PC-9 (cell line): ENCODE results near the gene HNRNPAB. TPM values are rescaled to one million over a fixed set of nuclear protein-coding genes. Genes with fewer than 3 reads are reported as not detected.

ENCODE experiments used
- BruUV-seq: library from RNA; stranded (reverse); fragments of 400-500 nt; replicated peaks from 2 replicates; lab custom pipeline; 2021; lab: Mats Ljungman, UMichigan
- CTCF ChIA-PET: fragments of 300-600 bp; sonication (Branson Sonifier 250); formaldehyde crosslinking; loops from one replicate; lab custom pipeline; 2022; ENCODE audit warnings: antibody characterized with exemption; lab: Charles Lee
- POLR2A ChIA-PET: fragments of 300-600 bp; sonication (Branson Sonifier 250); formaldehyde crosslinking; loops from one replicate; lab custom pipeline; 2022; ENCODE audit warnings: antibody characterized with exemption; ENCODE audit not compliant: unreplicated experiment; lab: Charles Lee
- DNase-seq, 2 experiments: peaks; one replicate each; pipeline versions ENCODE4 v3.0.0 to v3.0.0-alpha.2; 2015 to 2022; ENCODE audit warnings: mixed read lengths in 1 of 2
- H2AFZ ChIP-seq: fragments of 200-600 bp; sonication (generic); 2 replicates; pipeline ENCODE4 v1.8.1; 2017; ENCODE audit warnings: antibody characterized with exemption
- H3F3A ChIP-seq: fragments of 200-600 bp; sonication (generic); 2 replicates; pipeline ENCODE4 v1.8.1; 2017; ENCODE audit warnings: antibody characterized with exemption, mild to moderate bottlenecking, low read depth; ENCODE audit not compliant: insufficient read depth
- H3K27ac ChIP-seq: fragments of 200-600 bp; sonication (generic); 2 replicates; pipeline ENCODE4 v1.6.1; 2016; ENCODE audit warnings: mixed run types
- H3K27me3 ChIP-seq: fragments of 200-600 bp; sonication (generic); 2 replicates; pipeline ENCODE4 v1.6.1; 2016; ENCODE audit warnings: low read depth, mixed run types; ENCODE audit not compliant: insufficient read depth
- H3K36me3 ChIP-seq: fragments of 200-600 bp; sonication (generic); 2 replicates; pipeline ENCODE4 v1.6.1; 2016; ENCODE audit warnings: low read depth, mixed run types
- H3K4me1 ChIP-seq: fragments of 200-600 bp; sonication (generic); replicated peaks from 2 replicates; pipeline ENCODE4 v1.6.1; 2016; ENCODE audit warnings: mixed run types; ENCODE audit not compliant: insufficient read depth
- H3K4me2 ChIP-seq: fragments of 200-600 bp; sonication (generic); 2 replicates; pipeline ENCODE4 v1.6.1; 2017; ENCODE audit warnings: mixed run types
- H3K4me3 ChIP-seq: fragments of 200-600 bp; sonication (generic); 2 replicates; pipeline ENCODE4 v1.6.1; 2016; ENCODE audit warnings: mixed run types
- H3K79me2 ChIP-seq: fragments of 200-600 bp; sonication (generic); 2 replicates; pipeline ENCODE4 v1.6.1; 2017; ENCODE audit warnings: low read depth, mixed run types
- H3K9me2 ChIP-seq: fragments of 200-600 bp; sonication (generic); 2 replicates; pipeline ENCODE4 v1.8.1; 2017; ENCODE audit warnings: mild to moderate bottlenecking; ENCODE audit not compliant: insufficient read depth
- H3K9me3 ChIP-seq: fragments of 200-600 bp; sonication (generic); 2 replicates; pipeline ENCODE4 v1.8.1; 2016; ENCODE audit warnings: low read depth; ENCODE audit not compliant: insufficient read depth
- H4K20me1 ChIP-seq: fragments of 200-600 bp; sonication (generic); 2 replicates; pipeline ENCODE4 v1.8.1; 2017; ENCODE audit not compliant: insufficient read depth
- EZH2 ChIP-seq: fragments of 200-600 bp; sonication (generic); IDR thresholded peaks from 2 replicates; pipeline ENCODE4 v1.8.0; 2017; ENCODE audit warnings: antibody characterized with exemption, low read depth
- intact Hi-C: fragments of 100-400 bp; cut with micrococcal nuclease; formaldehyde crosslinking; loops from one replicate; pipeline ENCODE4 v1.10.0; 2022; ENCODE audit not compliant: unreplicated experiment
- total RNA-seq: library from RNA; stranded (reverse); gene quantifications from 2 replicates; pipeline ENCODE4 v1.2.3, GENCODE V29; 2021
- TF ChIP-seq, protein P1 (sequence below): fragments of 200-600 bp; sonication (generic); conservative IDR thresholded peaks from 2 replicates; pipeline ENCODE4 v1.6.1; 2017; ENCODE audit warnings: mixed run types, antibody characterized with exemption, mild to moderate bottlenecking, moderate library complexity

Gene HNRNPAB
- total RNA-seq, 1 experiment from 2014 or later: 193 TPM

DNA sequence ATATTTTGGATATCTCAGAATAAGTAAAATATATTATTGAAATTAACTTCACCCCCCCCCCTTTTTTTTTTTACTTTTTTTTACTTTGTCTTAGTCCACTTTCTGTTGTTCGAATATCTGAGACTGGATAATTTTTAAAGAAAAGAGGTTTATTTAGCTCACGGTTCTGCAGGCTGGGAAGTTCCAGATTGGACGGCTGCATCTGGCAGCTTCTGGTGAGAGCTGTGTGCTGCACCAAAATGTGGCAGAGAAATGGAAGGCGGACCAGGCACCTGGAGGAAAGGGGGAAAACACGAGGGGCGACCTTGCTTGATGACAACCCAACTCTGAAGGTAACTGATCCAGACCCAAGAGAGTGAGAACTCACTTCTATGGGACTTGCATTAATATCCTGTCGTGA lies 11.5 kb upstream of the HNRNPAB start:
- Histone ChIP-seq H2AFZ (no peak overlapping the region), H3F3A (peaks cover 8% of the 10 kb centered on the region; the same call in 1 of the 2 replicates), H3K4me2 (no peak overlapping the region), H3K9me3 (no peaks in the 10 kb centered on the region), H3K27me3 (peaks cover 17% of the 10 kb centered on the region), H4K20me1 (no peaks in the 10 kb centered on the region), H3K4me3 (no peak overlapping the region), H3K27ac (no peak overlapping the region), H3K36me3 (no peaks in the 10 kb centered on the region), H3K4me1 (peaks cover 6% of the 10 kb centered on the region; the same call in 1 of the 2 replicates), H3K79me2 (no peaks in the 10 kb centered on the region), H3K9me2 (no peaks in the 10 kb centered on the region)
- no peak for DNase-seq
- intact Hi-C loops: no loop called here
- ChIA-PET CTCF (no interaction called here), POLR2A (no interaction called here)
- no TSS peak for BruUV-seq
- no peak for TF ChIP-seq EZH2
- TF ChIP-seq, protein P1, sequence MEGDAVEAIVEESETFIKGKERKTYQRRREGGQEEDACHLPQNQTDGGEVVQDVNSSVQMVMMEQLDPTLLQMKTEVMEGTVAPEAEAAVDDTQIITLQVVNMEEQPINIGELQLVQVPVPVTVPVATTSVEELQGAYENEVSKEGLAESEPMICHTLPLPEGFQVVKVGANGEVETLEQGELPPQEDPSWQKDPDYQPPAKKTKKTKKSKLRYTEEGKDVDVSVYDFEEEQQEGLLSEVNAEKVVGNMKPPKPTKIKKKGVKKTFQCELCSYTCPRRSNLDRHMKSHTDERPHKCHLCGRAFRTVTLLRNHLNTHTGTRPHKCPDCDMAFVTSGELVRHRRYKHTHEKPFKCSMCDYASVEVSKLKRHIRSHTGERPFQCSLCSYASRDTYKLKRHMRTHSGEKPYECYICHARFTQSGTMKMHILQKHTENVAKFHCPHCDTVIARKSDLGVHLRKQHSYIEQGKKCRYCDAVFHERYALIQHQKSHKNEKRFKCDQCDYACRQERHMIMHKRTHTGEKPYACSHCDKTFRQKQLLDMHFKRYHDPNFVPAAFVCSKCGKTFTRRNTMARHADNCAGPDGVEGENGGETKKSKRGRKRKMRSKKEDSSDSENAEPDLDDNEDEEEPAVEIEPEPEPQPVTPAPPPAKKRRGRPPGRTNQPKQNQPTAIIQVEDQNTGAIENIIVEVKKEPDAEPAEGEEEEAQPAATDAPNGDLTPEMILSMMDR: no peak

DNA sequence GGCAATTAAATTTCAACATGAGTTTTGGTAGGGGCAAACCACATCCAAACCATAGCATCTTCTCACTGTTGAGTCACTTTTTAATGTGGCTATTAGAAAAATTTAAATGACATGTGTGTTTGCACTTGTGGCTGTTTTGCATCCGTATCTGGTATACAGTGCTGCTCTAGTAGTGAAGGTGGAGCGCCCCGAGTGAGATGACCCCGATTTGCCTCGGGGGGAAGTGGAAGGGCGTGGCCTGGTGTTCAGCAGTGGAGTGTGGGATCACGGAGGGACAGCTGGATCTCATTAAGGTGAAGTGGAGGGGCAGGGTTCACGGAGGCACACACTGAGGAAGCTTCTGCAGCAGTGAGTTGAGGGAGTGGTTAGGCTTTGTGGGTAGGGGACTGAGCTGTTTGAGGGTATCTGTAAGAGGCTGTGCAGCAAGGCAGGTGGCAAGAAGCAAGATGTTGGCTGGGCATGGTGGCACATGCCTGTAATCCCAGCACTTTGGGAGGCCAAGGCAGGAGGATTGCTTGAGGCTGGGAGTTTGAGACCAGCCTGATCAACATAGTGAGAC lies 11.0 kb upstream of the HNRNPAB start:
- Histone ChIP-seq H3K27me3 (peaks cover 17% of the 10 kb centered on the region), H3K4me1 (peaks cover 6% of the 10 kb centered on the region; the same call in 1 of the 2 replicates)
- intact Hi-C loops: no loop called here

DNA sequence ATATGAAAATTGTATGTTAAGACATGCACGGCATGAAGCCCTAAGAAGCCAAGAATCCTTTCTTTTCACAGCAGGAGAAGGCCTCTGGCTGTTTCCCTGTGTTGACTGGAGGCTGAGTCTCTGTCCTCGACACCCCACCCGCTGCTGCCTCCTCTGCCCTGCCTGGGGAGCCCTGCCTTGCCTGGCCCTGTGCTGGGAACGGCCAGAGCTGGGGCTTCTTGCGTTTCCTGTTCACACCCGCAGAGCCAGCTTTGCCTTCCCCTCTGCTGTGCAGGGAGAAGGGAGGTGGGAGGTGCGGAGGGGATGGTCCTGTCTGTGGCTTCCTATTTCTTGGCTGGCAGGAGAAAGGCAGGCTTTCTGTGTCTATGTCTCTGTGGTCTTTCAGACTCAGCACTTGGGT lies 10.3 kb upstream of the HNRNPAB start:
- no peak overlapping the region for H3K4me3 ChIP-seq
- H3K79me2 ChIP-seq: no peaks in the 10 kb centered on the region
- H3K4me2 ChIP-seq: no peak overlapping the region
- H3K9me2 ChIP-seq: no peaks in the 10 kb centered on the region
- no peaks in the 10 kb centered on the region for H3K36me3 ChIP-seq
- TF ChIP-seq, protein P1: no peak
- TF ChIP-seq EZH2: no peak
- no peaks in the 10 kb centered on the region for H4K20me1 ChIP-seq
- no TSS peak for BruUV-seq
- no peak overlapping the region for H3K27ac ChIP-seq
- no peak overlapping the region for H2AFZ ChIP-seq
- H3K27me3 ChIP-seq: peaks cover 17% of the 10 kb centered on the region
- CTCF ChIA-PET: no interaction called here
- intact Hi-C loops: no loop called here
- peaks cover 6% of the 10 kb centered on the region; the same call in 1 of the 2 replicates for H3K4me1 ChIP-seq
- peaks cover 8% of the 10 kb centered on the region; the same call in 1 of the 2 replicates for H3F3A ChIP-seq
- no peak for DNase-seq
- POLR2A ChIA-PET: no interaction called here
- H3K9me3 ChIP-seq: no peaks in the 10 kb centered on the region

More for the DNA sequence above, 11.0 kb upstream of the HNRNPAB start:
- no peaks in the 10 kb centered on the region for H3K9me3 ChIP-seq
- no peak overlapping the region for H2AFZ ChIP-seq
- H3K9me2 ChIP-seq: no peaks in the 10 kb centered on the region
- TF ChIP-seq, protein P1: no peak
- no peak for TF ChIP-seq EZH2
- H3K4me2 ChIP-seq: no peak overlapping the region
- no peak overlapping the region for H3K27ac ChIP-seq
- DNase-seq: no peak
- no peaks in the 10 kb centered on the region for H3K79me2 ChIP-seq
- no peak overlapping the region for H3K4me3 ChIP-seq
- no peaks in the 10 kb centered on the region for H3K36me3 ChIP-seq
- ChIA-PET CTCF (no interaction called here), POLR2A (no interaction called here)
- no peaks in the 10 kb centered on the region for H4K20me1 ChIP-seq
- no TSS peak for BruUV-seq
- H3F3A ChIP-seq: peaks cover 8% of the 10 kb centered on the region; the same call in 1 of the 2 replicates
